IMR-90 (cell line): ENCODE data around the gene HSD3B2. TPM values are rescaled to one million over a fixed set of nuclear protein-coding genes. Genes with fewer than 3 reads are reported as not detected.

Experiments
- ATAC-seq: fragments of 200-7000 bp; cut with Tn5 transposase; 2 replicates; pipeline ENCODE4 v1.9.1; 2020; ENCODE audit warnings: low read depth, mild to moderate bottlenecking, moderate library complexity
- BruUV-seq: library from RNA; stranded (reverse); fragments of 400-500 nt; replicated peaks from 2 replicates; lab custom pipeline; 2021; lab: Mats Ljungman, UMichigan
- CTCF ChIA-PET: fragments of 300-600 bp; formaldehyde crosslinking; extraction: SDS; loops from one replicate; lab custom pipeline; 2021; ENCODE audit warnings: antibody characterized with exemption; lab: Yijun Ruan, JAX
- POLR2A ChIA-PET: fragments of 300-600 bp; sonication (Branson Sonifier 250); formaldehyde crosslinking; loops from one replicate; lab custom pipeline; 2022; ENCODE audit warnings: antibody characterized with exemption; ENCODE audit not compliant: unreplicated experiment; lab: Charles Lee
- DNase-seq: peaks from one replicate; pipeline ENCODE4 v3.0.0; 2013
- H2AFZ ChIP-seq: replicated peaks from 2 replicates; pipeline ENCODE3; 2013; ENCODE audit warnings: low read length, mild to moderate bottlenecking; ENCODE audit not compliant: poor library complexity
- H2AK5ac ChIP-seq: 2 replicates; pipeline ENCODE4 v1.6.1; 2013; ENCODE audit warnings: low read depth, low read length, inconsistent platforms
- H2AK9ac ChIP-seq: replicated peaks from 2 replicates; pipeline ENCODE3; 2013; ENCODE audit warnings: mild to moderate bottlenecking, low read depth, low read length, moderate library complexity; ENCODE audit not compliant: poor library complexity
- H2BK120ac ChIP-seq: 2 replicates; pipeline ENCODE4 v1.6.1; 2013; ENCODE audit warnings: low read depth, low read length, inconsistent platforms
- H2BK15ac ChIP-seq: 3 replicates; pipeline ENCODE4 v1.6.1; 2013; ENCODE audit warnings: low read depth, low read length, inconsistent platforms
- H2BK20ac ChIP-seq: 2 replicates; pipeline ENCODE4 v1.6.1; 2013; ENCODE audit warnings: low read depth, mild to moderate bottlenecking, inconsistent platforms, low read length, moderate library complexity
- H2BK5ac ChIP-seq: 2 replicates; pipeline ENCODE4 v1.6.1; 2013; ENCODE audit warnings: mild to moderate bottlenecking, low read depth, low read length, inconsistent platforms; ENCODE audit not compliant: poor library complexity, severe bottlenecking
- H3K14ac ChIP-seq: replicated peaks from 2 replicates; pipeline ENCODE4 v1.6.1; 2013; ENCODE audit warnings: low read depth, low read length, inconsistent platforms
- H3K18ac ChIP-seq: 2 replicates; pipeline ENCODE4 v1.6.1; 2013; ENCODE audit warnings: low read depth, low read length, control low read depth
- H3K23ac ChIP-seq: 2 replicates; pipeline ENCODE4 v1.6.1; 2013; ENCODE audit warnings: low read depth, low read length, inconsistent platforms
- H3K27ac ChIP-seq: 2 replicates; pipeline ENCODE4 v1.5.1; 2013; ENCODE audit warnings: mild to moderate bottlenecking, control low read depth, low read length; ENCODE audit not compliant: insufficient read depth
- H3K27me3 ChIP-seq: 2 replicates; pipeline ENCODE4 v1.6.1; 2013; ENCODE audit warnings: low read length; ENCODE audit not compliant: control insufficient read depth, insufficient read depth
- H3K36me3 ChIP-seq: 2 replicates; pipeline ENCODE4 v1.6.1; 2013; ENCODE audit warnings: low read length, mixed read lengths; ENCODE audit not compliant: control insufficient read depth, insufficient read depth
- H3K4ac ChIP-seq: 2 replicates; pipeline ENCODE4 v1.6.1; 2013; ENCODE audit warnings: low read depth, low read length, inconsistent platforms
- H3K4me1 ChIP-seq: 2 replicates; pipeline ENCODE4 v1.6.1; 2013; ENCODE audit warnings: low read length, mixed read lengths; ENCODE audit not compliant: control insufficient read depth, insufficient read depth
- H3K4me2 ChIP-seq: 2 replicates; pipeline ENCODE4 v1.6.1; 2013; ENCODE audit warnings: low read depth, mild to moderate bottlenecking, control low read depth, low read length, moderate library complexity
- H3K4me3 ChIP-seq: 2 replicates; pipeline ENCODE4 v1.5.1; 2013; ENCODE audit warnings: low read depth, mild to moderate bottlenecking, control low read depth, low read length, moderate library complexity; ENCODE audit not compliant: insufficient read depth
- H3K56ac ChIP-seq: 2 replicates; pipeline ENCODE4 v1.6.1; 2013; ENCODE audit warnings: low read length, inconsistent platforms; ENCODE audit not compliant: insufficient read depth; ENCODE audit errors: extremely low read depth
- H3K79me1 ChIP-seq, 2 experiments: 2 replicates each; pipeline ENCODE4 v1.6.1; 2013; ENCODE audit warnings: low read length in 2 of 2, inconsistent platforms in 1 of 2, low read depth in 1 of 2
- H3K9ac ChIP-seq: 2 replicates; pipeline ENCODE4 v1.6.1; 2013; ENCODE audit warnings: low read depth, low read length, control low read depth
- H3K9me1 ChIP-seq: 2 replicates; pipeline ENCODE4 v1.6.1; 2013; ENCODE audit warnings: low read length, inconsistent platforms; ENCODE audit not compliant: insufficient read depth
- H3K9me3 ChIP-seq: 2 replicates; pipeline ENCODE4 v1.6.1; 2013; ENCODE audit warnings: low read length; ENCODE audit not compliant: control insufficient read depth, insufficient read depth
- H4K20me1 ChIP-seq: 2 replicates; pipeline ENCODE4 v1.6.1; 2013; ENCODE audit warnings: low read length, inconsistent platforms; ENCODE audit not compliant: insufficient read depth
- H4K5ac ChIP-seq: 2 replicates; pipeline ENCODE4 v1.6.1; 2013; ENCODE audit warnings: mild to moderate bottlenecking, low read depth, low read length, control low read depth
- H4K8ac ChIP-seq, 2 experiments: 2 replicates each; pipeline ENCODE4 v1.6.1; 2013; ENCODE audit warnings: low read depth in 2 of 2, low read length in 2 of 2, control low read depth in 1 of 2, inconsistent platforms in 1 of 2
- H4K91ac ChIP-seq: 2 replicates; pipeline ENCODE4 v1.6.1; 2013; ENCODE audit warnings: low read depth, low read length, inconsistent platforms; ENCODE audit not compliant: insufficient read depth
- BHLHE40 ChIP-seq: fragments of 150-350 bp; IDR thresholded peaks from 2 replicates; pipeline ENCODE4 v1.6.1; 2016; ENCODE audit warnings: mild to moderate bottlenecking, low read depth, low read length
- CEBPB ChIP-seq: IDR thresholded peaks from 2 replicates; pipeline ENCODE4 v1.6.1; 2012; ENCODE audit warnings: low read depth, low read length, improper control_type of control experiment
- CHD1 ChIP-seq: IDR thresholded peaks from 2 replicates; pipeline ENCODE4 v1.6.1; 2012; ENCODE audit warnings: low read depth, low read length, improper control_type of control experiment
- CTCF ChIP-seq: conservative IDR thresholded peaks from 2 replicates; pipeline ENCODE4 v1.5.1; 2012; ENCODE audit warnings: mild to moderate bottlenecking, low read depth, low read length, improper control_type of control experiment
- ELK1 ChIP-seq: fragments of 150-350 bp; IDR thresholded peaks from 2 replicates; pipeline ENCODE4 v1.6.1; 2016; ENCODE audit warnings: low read depth, mild to moderate bottlenecking, low read length, moderate library complexity, borderline replicate concordance
- FOS ChIP-seq: fragments of 150-350 bp; IDR thresholded peaks from 2 replicates; pipeline ENCODE4 v1.6.1; 2016; ENCODE audit warnings: low read depth, low read length
- MAFK ChIP-seq: IDR thresholded peaks from 2 replicates; pipeline ENCODE4 v1.6.1; 2012; ENCODE audit warnings: low read depth, low read length, improper control_type of control experiment
- MAZ ChIP-seq: IDR thresholded peaks from 2 replicates; pipeline ENCODE4 v1.6.1; 2012; ENCODE audit warnings: low read depth, mild to moderate bottlenecking, low read length, improper control_type of control experiment, moderate library complexity, borderline replicate concordance
- MXI1 ChIP-seq: IDR thresholded peaks from 2 replicates; pipeline ENCODE4 v1.6.1; 2012; ENCODE audit warnings: low read depth, mild to moderate bottlenecking, low read length, moderate library complexity, borderline replicate concordance
- NFE2L2 ChIP-seq: fragments of 150-350 bp; IDR thresholded peaks from 2 replicates; pipeline ENCODE4 v1.6.1; 2016; ENCODE audit warnings: low read depth, mild to moderate bottlenecking, low read length
- POLR2A ChIP-seq: IDR thresholded peaks from 2 replicates; pipeline ENCODE4 v1.6.1; 2012; ENCODE audit warnings: mild to moderate bottlenecking, low read depth, low read length
- RAD21 ChIP-seq: IDR thresholded peaks from 2 replicates; pipeline ENCODE4 v1.6.1; 2012; ENCODE audit warnings: low read length, improper control_type of control experiment
- RCOR1 ChIP-seq: IDR thresholded peaks from 2 replicates; pipeline ENCODE4 v1.6.1; 2012; ENCODE audit warnings: mild to moderate bottlenecking, low read length, improper control_type of control experiment; ENCODE audit not compliant: insufficient replicate concordance
- RFX5 ChIP-seq: IDR thresholded peaks from 2 replicates; pipeline ENCODE4 v1.8.0; 2012; ENCODE audit warnings: low read depth, mild to moderate bottlenecking, low read length, moderate library complexity
- SMC3 ChIP-seq: fragments of 150-350 bp; IDR thresholded peaks from 2 replicates; pipeline ENCODE4 v1.6.1; 2016; ENCODE audit warnings: low read depth, mild to moderate bottlenecking, antibody characterized with exemption, low read length, moderate library complexity
- WGBS, 2 experiments: methylation state at CpG; one replicate each; pipeline versions ENCODE4 v1.1.5 to v1.1.7; 2013; ENCODE audit warnings: missing lambda C conversion rate in 2 of 2; ENCODE audit not compliant: insufficient read length in 1 of 2; ENCODE audit errors: extremely low coverage in 2 of 2; 5-methylcytosine and 5-hydroxymethylcytosine counted together
- dilution Hi-C: fragments of 300-500 bp; cut with HindIII; formaldehyde crosslinking; loops from one replicate; pipeline ENCODE4 v1.14.3; 2018; ENCODE audit warnings: low sequenced_read_pairs; ENCODE audit not compliant: unreplicated experiment
- in situ Hi-C: fragments of 300-500 bp; cut with MboI; formaldehyde crosslinking; loops from 3 replicates; pipeline ENCODE4 v1.14.3; 2019; ENCODE audit warnings: low sequenced_read_pairs, inconsistent platforms, mixed read lengths
- intact Hi-C: fragments of 100-400 bp; cut with micrococcal nuclease; formaldehyde crosslinking; loops from 2 replicates; pipeline ENCODE4 v1.10.0; 2022
- polyA plus RNA-seq, 3 experiments: library from polyadenylated mRNA; depleted of rRNA; stranded (reverse); fragments of >200 nt; gene quantifications; 2 replicates each; pipeline ENCODE4 v1.2.3, GENCODE V29; 2012; ENCODE audit warnings: low replicate concordance in 1 of 3
- total RNA-seq: library from RNA; depleted of rRNA; stranded (reverse); fragments of >200 nt; gene quantifications from 2 replicates; pipeline ENCODE4 v1.2.3, GENCODE V29; 2012
- TF ChIP-seq, protein P1 (sequence below): fragments of 150-350 bp; IDR thresholded peaks from 2 replicates; pipeline ENCODE4 v1.6.1; 2017; ENCODE audit warnings: mild to moderate bottlenecking, antibody characterized with exemption, low read length, low read depth

The HSD3B2 gene
- total and polyA plus RNA-seq, 2 of the 4 experiments (the other 2 are of a cell fraction) = not detected

DNA sequence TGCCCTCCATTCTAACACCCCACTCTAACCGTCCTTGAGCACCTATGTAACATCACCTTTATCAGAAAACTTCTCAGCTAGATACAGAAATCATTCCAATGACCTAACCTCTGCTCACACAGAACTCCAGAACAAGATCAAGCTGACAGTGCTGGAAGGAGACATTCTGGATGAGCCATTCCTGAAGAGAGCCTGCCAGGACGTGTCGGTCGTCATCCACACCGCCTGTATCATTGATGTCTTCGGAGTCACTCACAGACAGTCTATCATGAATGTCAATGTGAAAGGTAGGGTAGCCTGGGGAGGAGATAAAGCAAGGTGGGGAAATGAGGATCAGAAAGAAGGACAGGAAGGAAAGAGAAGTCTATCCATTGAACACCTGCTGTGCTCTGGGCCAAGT is 27.8 kb downstream of the HSD3B2 start:
- Histone ChIP-seq H3K4me2 (no peak overlapping the region), H2AK9ac (no peak overlapping the region), H3K9ac (no peak overlapping the region), H3K9me1 (no peaks in the 10 kb centered on the region), H3K23ac (no peak overlapping the region), H2AK5ac (no peak overlapping the region), H3K36me3 (no peaks in the 10 kb centered on the region), H3K4me3 (no peak overlapping the region), H4K20me1 (no peaks in the 10 kb centered on the region), H3K79me1 (no peaks in the 10 kb centered on the region), H3K27me3 (no peaks in the 10 kb centered on the region), H2BK5ac (no peak overlapping the region), H3K27ac (no peak overlapping the region), H2BK15ac (no peak overlapping the region), H2BK20ac (no peak overlapping the region), H3K18ac (no peak overlapping the region), H4K91ac (no peak overlapping the region), H4K5ac (no peak overlapping the region), H3K14ac (no peak overlapping the region), H3K4me1 (no peaks in the 10 kb centered on the region), H3K4ac (no peak overlapping the region), H2AFZ (no peak overlapping the region), H2BK120ac (no peak overlapping the region), H3K9me3 (no peaks in the 10 kb centered on the region), H4K8ac (no peak overlapping the region), H3K56ac (no peak overlapping the region)
- no peak for DNase-seq
- CTCF ChIA-PET = no interaction called here
- WGBS, 2 experiments = 60% methylated on average over 3 of the region's 6 CpGs; no CpG with 5 or more reads in 1 of the 2 experiments
- no peak for ATAC-seq
- dilution Hi-C loops (no loop called here), intact Hi-C loops (no loop called here), in situ Hi-C loops (no loop called here)
- BruUV-seq = no TSS peak
- POLR2A ChIA-PET = no interaction called here
- TF ChIP-seq MXI1 (no peak), CEBPB (no peak), ELK1 (no peak), MAZ (no peak), RCOR1 (no peak), FOS (no peak), MAFK (no peak), RFX5 (no peak), NFE2L2 (no peak), SMC3 (no peak), CTCF (no peak), POLR2A (no peak), RAD21 (no peak), BHLHE40 (no peak), CHD1 (no peak)
- TF ChIP-seq, protein P1, sequence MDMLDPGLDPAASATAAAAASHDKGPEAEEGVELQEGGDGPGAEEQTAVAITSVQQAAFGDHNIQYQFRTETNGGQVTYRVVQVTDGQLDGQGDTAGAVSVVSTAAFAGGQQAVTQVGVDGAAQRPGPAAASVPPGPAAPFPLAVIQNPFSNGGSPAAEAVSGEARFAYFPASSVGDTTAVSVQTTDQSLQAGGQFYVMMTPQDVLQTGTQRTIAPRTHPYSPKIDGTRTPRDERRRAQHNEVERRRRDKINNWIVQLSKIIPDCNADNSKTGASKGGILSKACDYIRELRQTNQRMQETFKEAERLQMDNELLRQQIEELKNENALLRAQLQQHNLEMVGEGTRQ = no peak
